ENCODE data around the gene SKIDA1. TPM values are rescaled to one million over a fixed set of nuclear protein-coding genes. Genes with fewer than 3 reads are reported as not detected.

SKIDA1 gene
- total RNA-seq, 1 donor from 2014 or later: 127 TPM

- peak within 1 kb of the TSS; percentile 89 for H3K27ac Mint-ChIP-seq
- Histone ChIP-seq H3K9me3 (ENCODE audit: low read depth) (no peaks in the 10 kb centered on the region), H3K9ac (no peak within 1 kb of the TSS), H3K4me3 (peak within 1 kb of the TSS; percentile 53), H2AFZ (replicated peaks) (no peak within 1 kb of the TSS), H3K79me2 (ENCODE audit: low read depth) (peaks cover 98% of the 10 kb centered on the region), H3K4me1 (peaks cover 51% of the 10 kb centered on the region), H3K27ac (peak within 1 kb of the TSS; percentile 95), H3F3A (ENCODE audit: low read depth) (peaks cover 60% of the 10 kb centered on the region), H4K20me1 (ENCODE audit: low read depth) (peaks cover 41% of the 10 kb centered on the region), H3K27me3 (no peaks in the 10 kb centered on the region), H3K36me3 (peaks cover 3% of the 10 kb centered on the region), H3K4me2 (peak within 1 kb of the TSS; percentile 95)
- H3K36me3 Mint-ChIP-seq: peaks cover 5% of the 10 kb centered on the region
- no peaks in the 10 kb centered on the region for H3K9me3 Mint-ChIP-seq
- H3K4me3 Mint-ChIP-seq: peak within 1 kb of the TSS; percentile 92
- peaks cover 2% of the 10 kb centered on the region for H3K27me3 Mint-ChIP-seq (ENCODE audit: insufficient read depth, low read depth)
- no peak for TF ChIP-seq EZH2 (IDR thresholded peaks at IDR 0.05)
- TF ChIP-seq EZH2phosphoT487 (IDR thresholded peaks at IDR 0.05): no peak
- TF ChIP-seq, protein P1, sequence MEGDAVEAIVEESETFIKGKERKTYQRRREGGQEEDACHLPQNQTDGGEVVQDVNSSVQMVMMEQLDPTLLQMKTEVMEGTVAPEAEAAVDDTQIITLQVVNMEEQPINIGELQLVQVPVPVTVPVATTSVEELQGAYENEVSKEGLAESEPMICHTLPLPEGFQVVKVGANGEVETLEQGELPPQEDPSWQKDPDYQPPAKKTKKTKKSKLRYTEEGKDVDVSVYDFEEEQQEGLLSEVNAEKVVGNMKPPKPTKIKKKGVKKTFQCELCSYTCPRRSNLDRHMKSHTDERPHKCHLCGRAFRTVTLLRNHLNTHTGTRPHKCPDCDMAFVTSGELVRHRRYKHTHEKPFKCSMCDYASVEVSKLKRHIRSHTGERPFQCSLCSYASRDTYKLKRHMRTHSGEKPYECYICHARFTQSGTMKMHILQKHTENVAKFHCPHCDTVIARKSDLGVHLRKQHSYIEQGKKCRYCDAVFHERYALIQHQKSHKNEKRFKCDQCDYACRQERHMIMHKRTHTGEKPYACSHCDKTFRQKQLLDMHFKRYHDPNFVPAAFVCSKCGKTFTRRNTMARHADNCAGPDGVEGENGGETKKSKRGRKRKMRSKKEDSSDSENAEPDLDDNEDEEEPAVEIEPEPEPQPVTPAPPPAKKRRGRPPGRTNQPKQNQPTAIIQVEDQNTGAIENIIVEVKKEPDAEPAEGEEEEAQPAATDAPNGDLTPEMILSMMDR (IDR thresholded peaks at IDR 0.05): peak; percentile 18
- peak; percentile 99 for DNase-seq (ENCODE audit: low spot score)
- peaks cover 30% of the 10 kb centered on the region for H3K4me1 Mint-ChIP-seq
These were observed 8.2 kb upstream of the SKIDA1 start, which contains the start of gene MLLT10 for GRCh38 chr10:21533467-21534279. Gene MLLT10, plus strand, starts transcription at chr10:21534232. Its CDS starts 413 bp downstream, at chr10:21534645.

DNA sequence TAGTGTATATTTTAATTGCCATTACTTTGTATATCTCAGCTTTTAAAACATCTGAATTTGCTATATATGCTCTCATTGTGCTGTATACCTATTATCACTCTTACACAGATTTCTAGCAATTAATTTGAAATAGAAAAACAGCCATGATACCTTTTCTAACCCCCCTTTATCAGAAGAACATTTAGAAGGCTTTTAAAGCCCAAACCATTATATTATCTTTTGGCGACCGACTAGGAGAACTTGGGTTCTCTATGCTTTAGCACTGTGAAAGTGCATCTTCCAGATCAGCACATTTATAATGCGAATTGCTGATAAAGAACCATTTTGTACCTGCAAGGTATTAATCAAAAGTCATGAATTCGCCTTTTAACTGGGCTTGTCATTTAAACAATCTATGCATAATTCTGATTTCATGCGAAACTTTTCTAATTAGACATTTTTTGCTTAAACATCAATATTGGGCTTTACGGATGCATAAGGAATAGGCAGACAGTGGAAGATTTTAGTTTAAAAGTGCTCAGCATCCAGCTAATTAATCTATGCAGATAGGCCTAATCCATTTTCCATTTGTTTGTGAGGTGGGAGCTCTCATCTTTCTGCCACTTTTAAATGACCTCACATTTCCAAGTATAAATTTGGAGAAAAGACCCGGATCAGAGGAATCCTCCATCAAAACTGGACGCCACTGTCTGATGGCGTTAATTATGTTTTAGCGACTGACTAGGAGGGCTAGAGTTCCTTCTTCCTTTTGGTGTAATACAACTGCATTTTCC is 7.4 kb upstream of the SKIDA1 start:
- peaks cover 33% of the 10 kb centered on the region for H4K20me1 ChIP-seq (ENCODE audit: low read depth)
- H3K27ac Mint-ChIP-seq: peak overlapping the region; percentile 89
- no peaks in the 10 kb centered on the region for H3K27me3 ChIP-seq
- H3K36me3 Mint-ChIP-seq: peaks cover 5% of the 10 kb centered on the region
- TF ChIP-seq EZH2 (IDR thresholded peaks at IDR 0.05): no peak
- TF ChIP-seq, protein P1 (IDR thresholded peaks at IDR 0.05): no peak
- no peak for TF ChIP-seq EZH2phosphoT487 (IDR thresholded peaks at IDR 0.05)
- H3K4me1 Mint-ChIP-seq: peaks cover 32% of the 10 kb centered on the region
- no peaks in the 10 kb centered on the region for H3K9me3 ChIP-seq (ENCODE audit: low read depth)
- DNase-seq (ENCODE audit: low spot score): peak; percentile 3
- no peak overlapping the region for H2AFZ ChIP-seq (replicated peaks)
- peaks cover 98% of the 10 kb centered on the region for H3K79me2 ChIP-seq (ENCODE audit: low read depth)
- peak overlapping the region; percentile 53 for H3K4me3 ChIP-seq
- H3F3A ChIP-seq (ENCODE audit: low read depth): peaks cover 67% of the 10 kb centered on the region
- peak overlapping the region; percentile 95 for H3K27ac ChIP-seq
- H3K9ac ChIP-seq: no peak overlapping the region
- no peaks in the 10 kb centered on the region for H3K9me3 Mint-ChIP-seq
- peak overlapping the region; percentile 89 for H3K4me3 Mint-ChIP-seq
- no peaks in the 10 kb centered on the region for H3K36me3 ChIP-seq
- H3K27me3 Mint-ChIP-seq (ENCODE audit: insufficient read depth, low read depth): peaks cover 2% of the 10 kb centered on the region
- peaks cover 51% of the 10 kb centered on the region for H3K4me1 ChIP-seq
- peak overlapping the region; percentile 83 for H3K4me2 ChIP-seq

DNA sequence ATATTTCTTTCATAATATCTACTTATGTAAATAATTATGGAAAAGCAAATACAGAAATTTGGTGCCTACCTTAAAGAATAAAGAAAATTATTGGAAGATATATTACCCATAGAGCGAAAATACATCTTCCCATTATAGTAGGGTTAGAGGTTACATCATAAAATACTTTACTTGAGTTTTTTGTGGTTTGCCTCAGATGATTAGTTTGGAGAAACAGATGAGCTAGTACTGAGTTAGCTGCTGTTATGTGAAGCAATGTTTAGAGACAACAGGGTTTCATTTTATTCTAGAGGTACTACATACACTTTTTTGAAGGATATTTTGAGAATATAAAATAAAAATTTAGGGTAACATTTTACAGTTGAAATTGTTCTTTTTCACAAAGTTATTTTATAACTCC is 5.7 kb upstream of the SKIDA1 start:
- H3K4me2 ChIP-seq: peak overlapping the region; percentile 83
- no peak overlapping the region for H3K4me3 Mint-ChIP-seq

More for the DNA sequence above, 5.7 kb upstream of the SKIDA1 start:
- H3K36me3 ChIP-seq: no peaks in the 10 kb centered on the region
- peaks cover 85% of the 10 kb centered on the region for H3F3A ChIP-seq (ENCODE audit: low read depth)
- TF ChIP-seq EZH2 (IDR thresholded peaks at IDR 0.05) (no peak), EZH2phosphoT487 (IDR thresholded peaks at IDR 0.05) (no peak)
- TF ChIP-seq, protein P1 (IDR thresholded peaks at IDR 0.05): no peak
- Mint-ChIP-seq H3K36me3 (peaks cover 5% of the 10 kb centered on the region), H3K27ac (no peak overlapping the region), H3K4me1 (peaks cover 33% of the 10 kb centered on the region), H3K27me3 (ENCODE audit: insufficient read depth, low read depth) (peaks cover 2% of the 10 kb centered on the region), H3K9me3 (no peaks in the 10 kb centered on the region)
- H3K79me2 ChIP-seq (ENCODE audit: low read depth): peaks cover 98% of the 10 kb centered on the region
- H3K4me3 ChIP-seq: no peak overlapping the region
- DNase-seq (ENCODE audit: low spot score): no peak
- H4K20me1 ChIP-seq (ENCODE audit: low read depth): peaks cover 16% of the 10 kb centered on the region
- H3K9me3 ChIP-seq (ENCODE audit: low read depth): no peaks in the 10 kb centered on the region
- H3K4me1 ChIP-seq: peaks cover 49% of the 10 kb centered on the region
- no peaks in the 10 kb centered on the region for H3K27me3 ChIP-seq
- no peak overlapping the region for H3K9ac ChIP-seq
- H3K27ac ChIP-seq: peak overlapping the region; percentile 99
- no peak overlapping the region for H2AFZ ChIP-seq (replicated peaks)

All from neural progenitor cell (in vitro differentiated cells).